PC-3 (cell line): ENCODE data around the gene SLCO3A1. TPM values are rescaled to one million over a fixed set of nuclear protein-coding genes. Genes with fewer than 3 reads are reported as not detected.
A peak's percentile ranks its signal among the peaks of the same experiment; 100 is the strongest.

Experiments
- ATAC-seq: fragments of 200-7000 bp; cut with Tn5 transposase; 2 replicates; pipeline ENCODE4 v1.9.1; 2020; ENCODE audit warnings: mild to moderate bottlenecking, moderate library complexity
- BruUV-seq: library from RNA; stranded (reverse); fragments of 400-500 nt; replicated peaks from 2 replicates; lab custom pipeline; 2021; lab: Mats Ljungman, UMichigan
- CTCF ChIA-PET: fragments of 300-600 bp; sonication (Branson Sonifier 250); formaldehyde crosslinking; loops from one replicate; lab custom pipeline; 2022; ENCODE audit warnings: antibody characterized with exemption; lab: Charles Lee
- POLR2A ChIA-PET: fragments of 300-600 bp; sonication (Branson Sonifier 250); formaldehyde crosslinking; loops from one replicate; lab custom pipeline; 2022; ENCODE audit warnings: antibody characterized with exemption; ENCODE audit not compliant: unreplicated experiment; lab: Charles Lee
- DNase-seq: peaks from one replicate; pipeline ENCODE4 v3.0.0-alpha.2; 2015
- H2AFZ ChIP-seq: fragments of 300-600 bp; sonication (generic); 2 replicates; pipeline ENCODE4 v1.6.0; 2016; ENCODE audit warnings: antibody characterized with exemption, low read length
- H3F3A ChIP-seq: fragments of 300-600 bp; sonication (generic); one replicate; pipeline ENCODE4 v1.6.0; 2017; ENCODE audit warnings: antibody characterized with exemption, low read length, control low read depth, mild to moderate bottlenecking; ENCODE audit not compliant: unreplicated experiment
- H3K27ac ChIP-seq: fragments of 300-600 bp; sonication (generic); 2 replicates; pipeline ENCODE4 v1.5.1; 2016; ENCODE audit warnings: mild to moderate bottlenecking, low read length
- H3K27me3 ChIP-seq: fragments of 300-600 bp; sonication (generic); 2 replicates; pipeline ENCODE4 v1.6.1; 2016; ENCODE audit warnings: low read length, mixed read lengths
- H3K36me3 ChIP-seq: fragments of 300-600 bp; sonication (generic); 2 replicates; pipeline ENCODE4 v1.6.1; 2016; ENCODE audit warnings: low read depth, mixed run types, low read length, mixed read lengths
- H3K4me1 ChIP-seq: fragments of 300-600 bp; sonication (generic); 2 replicates; pipeline ENCODE4 v1.5.1; 2016; ENCODE audit warnings: low read length; ENCODE audit not compliant: insufficient read depth
- H3K4me2 ChIP-seq: fragments of 300-600 bp; sonication (generic); 2 replicates; pipeline ENCODE4 v1.6.0; 2016; ENCODE audit warnings: low read length
- H3K4me3 ChIP-seq: fragments of 300-600 bp; sonication (generic); 2 replicates; pipeline ENCODE4 v1.5.1; 2016; ENCODE audit warnings: mild to moderate bottlenecking, low read length, mixed read lengths
- H3K79me2 ChIP-seq: fragments of 300-600 bp; sonication (generic); 2 replicates; pipeline ENCODE4 v1.6.1; 2017; ENCODE audit warnings: low read length, mixed read lengths
- H3K9ac ChIP-seq: fragments of 300-600 bp; sonication (generic); 2 replicates; pipeline ENCODE4 v1.6.0; 2016; ENCODE audit warnings: mild to moderate bottlenecking, low read length
- H3K9me2 ChIP-seq: fragments of 300-600 bp; sonication (generic); replicated peaks from 2 replicates; pipeline ENCODE4 v1.6.1; 2016; ENCODE audit warnings: mixed run types, low read length, mixed read lengths
- H3K9me3 ChIP-seq: fragments of 300-600 bp; sonication (generic); 2 replicates; pipeline ENCODE4 v1.6.1; 2016; ENCODE audit warnings: low read length, mixed read lengths
- H4K20me1 ChIP-seq: fragments of 300-600 bp; sonication (generic); 2 replicates; pipeline ENCODE4 v1.6.1; 2016; ENCODE audit warnings: low read length, mixed read lengths
- CTCF ChIP-seq: fragments of 300-600 bp; sonication (generic); conservative IDR thresholded peaks from 2 replicates; pipeline ENCODE4 v1.5.1; 2017; ENCODE audit warnings: antibody characterized with exemption, low read depth, mild to moderate bottlenecking, low read length
- EZH2 ChIP-seq: fragments of 300-600 bp; sonication (generic); IDR thresholded peaks from one replicate; pipeline ENCODE4 v1.6.1; 2017; ENCODE audit warnings: antibody characterized with exemption, mild to moderate bottlenecking, low read length; ENCODE audit not compliant: unreplicated experiment
- EZH2phosphoT487 ChIP-seq: fragments of 300-600 bp; sonication (generic); IDR thresholded peaks from 2 replicates; pipeline ENCODE4 v1.6.1; 2018; ENCODE audit warnings: mild to moderate bottlenecking, antibody characterized with exemption, low read length, borderline replicate concordance
- intact Hi-C: fragments of 100-400 bp; cut with micrococcal nuclease; formaldehyde crosslinking; loops from 2 replicates; pipeline ENCODE4 v1.9.0; 2023
- total RNA-seq: library from RNA; depleted of rRNA; stranded (reverse); fragments of >200 nt; gene quantifications from 2 replicates; pipeline ENCODE4 v1.2.3, GENCODE V29; 2014

SLCO3A1 gene
- total RNA-seq, 1 experiment from 2014 or later = 0.07 TPM

- Histone ChIP-seq H3K27ac (no peak overlapping the region), H3K4me3 (no peak overlapping the region), H3K9ac (no peak overlapping the region), H3F3A (no peaks in the 10 kb centered on the region), H2AFZ (no peak overlapping the region), H3K9me3 (no peaks in the 10 kb centered on the region), H3K4me2 (no peak overlapping the region), H3K36me3 (no peaks in the 10 kb centered on the region), H3K27me3 (peaks cover 22% of the 10 kb centered on the region; the same call in 1 of the 2 replicates), H3K79me2 (no peaks in the 10 kb centered on the region), H3K4me1 (peaks cover 18% of the 10 kb centered on the region), H3K9me2 (no peaks in the 10 kb centered on the region), H4K20me1 (no peaks in the 10 kb centered on the region)
- DNase-seq (no peak), ATAC-seq (no peak)
- intact Hi-C loops = no loop called here
- no TSS peak for BruUV-seq
- ChIA-PET CTCF (no interaction called here), POLR2A (no interaction called here)
- TF ChIP-seq CTCF = no peak
- no peak for TF ChIP-seq EZH2phosphoT487
- no peak for TF ChIP-seq EZH2
Observed at GRCh38 chr15:91946075-91946474, 92.6 kb downstream of the SLCO3A1 start.

GRCh38 chr15:91946581-91947292, 93.2 kb downstream of the SLCO3A1 start:
- Histone ChIP-seq H3K4me2 (no peak overlapping the region), H4K20me1 (no peaks in the 10 kb centered on the region), H3K4me3 (no peak overlapping the region), H3K27me3 (peaks cover 23% of the 10 kb centered on the region; the same call in 1 of the 2 replicates), H2AFZ (no peak overlapping the region), H3F3A (no peaks in the 10 kb centered on the region), H3K9me2 (no peaks in the 10 kb centered on the region), H3K79me2 (no peaks in the 10 kb centered on the region), H3K4me1 (peaks cover 18% of the 10 kb centered on the region), H3K36me3 (no peaks in the 10 kb centered on the region), H3K27ac (no peak overlapping the region), H3K9ac (no peak overlapping the region), H3K9me3 (no peaks in the 10 kb centered on the region)
- no peak for TF ChIP-seq CTCF
- ChIA-PET POLR2A (no interaction called here), CTCF (no interaction called here)
- no TSS peak for BruUV-seq
- intact Hi-C loops = no loop called here
- no peak for DNase-seq
- ATAC-seq = no peak

- no peak for TF ChIP-seq EZH2
- TF ChIP-seq CTCF = no peak
- TF ChIP-seq EZH2phosphoT487 = no peak
- Histone ChIP-seq H4K20me1 (no peaks in the 10 kb centered on the region), H3F3A (no peaks in the 10 kb centered on the region), H3K9me2 (no peaks in the 10 kb centered on the region), H3K79me2 (no peaks in the 10 kb centered on the region), H2AFZ (no peak overlapping the region), H3K9me3 (no peaks in the 10 kb centered on the region), H3K27ac (peak overlapping the region; percentile 50), H3K4me2 (0 out of 2 replicates have a peak overlapping the region, but pooled peaks have one; percentile 28), H3K27me3 (peaks cover 28% of the 10 kb centered on the region; the same call in 1 of the 2 replicates), H3K36me3 (no peaks in the 10 kb centered on the region), H3K9ac (no peak overlapping the region), H3K4me3 (no peak overlapping the region), H3K4me1 (peaks cover 16% of the 10 kb centered on the region)
- DNase-seq = no peak
- BruUV-seq = no TSS peak
- POLR2A ChIA-PET = no interaction called here
- no peak for ATAC-seq
- CTCF ChIA-PET = no interaction called here
- intact Hi-C loops = no loop called here
Observed at GRCh38 chr15:91947293-91947679, 93.8 kb downstream of the SLCO3A1 start.
